HG03432 (cell line): ENCODE data around the gene KIF4A.

Source experiments
- ATAC-seq: cut with Tn5 transposase; IDR thresholded peaks from one replicate; pipeline ENCODE4 v1.9.1; 2021; ENCODE audit warnings: mild to moderate bottlenecking, moderate library complexity; ENCODE audit not compliant: unreplicated experiment

The KIF4A gene

DNA sequence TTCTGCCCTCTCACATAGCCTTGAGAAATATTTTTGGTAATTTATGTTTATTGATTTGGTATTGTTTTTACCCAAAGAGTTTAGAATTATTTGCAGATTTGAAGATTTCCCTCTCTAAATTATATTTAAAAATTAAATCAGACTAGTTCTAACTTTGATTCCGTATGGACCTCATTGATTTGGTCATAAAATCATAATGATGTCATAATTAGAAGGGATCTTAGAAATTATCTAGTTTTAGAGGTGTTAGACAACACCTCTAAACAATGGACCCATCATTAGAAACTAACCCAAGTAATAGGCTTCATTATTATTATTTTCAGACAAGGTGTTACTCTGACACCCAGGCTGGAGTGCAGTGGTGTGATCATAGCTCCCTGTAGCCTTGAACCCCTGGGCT, 178.8 kb downstream of the KIF4A start:
- no peak for ATAC-seq
